NAMALWA (cell line): ENCODE results near the gene CCDC15.

Experiments used
- DNase-seq: peaks from one replicate; pipeline ENCODE4 v3.0.0-alpha.2; 2015; ENCODE audit warnings: low spot score

The CCDC15 gene, protein sequence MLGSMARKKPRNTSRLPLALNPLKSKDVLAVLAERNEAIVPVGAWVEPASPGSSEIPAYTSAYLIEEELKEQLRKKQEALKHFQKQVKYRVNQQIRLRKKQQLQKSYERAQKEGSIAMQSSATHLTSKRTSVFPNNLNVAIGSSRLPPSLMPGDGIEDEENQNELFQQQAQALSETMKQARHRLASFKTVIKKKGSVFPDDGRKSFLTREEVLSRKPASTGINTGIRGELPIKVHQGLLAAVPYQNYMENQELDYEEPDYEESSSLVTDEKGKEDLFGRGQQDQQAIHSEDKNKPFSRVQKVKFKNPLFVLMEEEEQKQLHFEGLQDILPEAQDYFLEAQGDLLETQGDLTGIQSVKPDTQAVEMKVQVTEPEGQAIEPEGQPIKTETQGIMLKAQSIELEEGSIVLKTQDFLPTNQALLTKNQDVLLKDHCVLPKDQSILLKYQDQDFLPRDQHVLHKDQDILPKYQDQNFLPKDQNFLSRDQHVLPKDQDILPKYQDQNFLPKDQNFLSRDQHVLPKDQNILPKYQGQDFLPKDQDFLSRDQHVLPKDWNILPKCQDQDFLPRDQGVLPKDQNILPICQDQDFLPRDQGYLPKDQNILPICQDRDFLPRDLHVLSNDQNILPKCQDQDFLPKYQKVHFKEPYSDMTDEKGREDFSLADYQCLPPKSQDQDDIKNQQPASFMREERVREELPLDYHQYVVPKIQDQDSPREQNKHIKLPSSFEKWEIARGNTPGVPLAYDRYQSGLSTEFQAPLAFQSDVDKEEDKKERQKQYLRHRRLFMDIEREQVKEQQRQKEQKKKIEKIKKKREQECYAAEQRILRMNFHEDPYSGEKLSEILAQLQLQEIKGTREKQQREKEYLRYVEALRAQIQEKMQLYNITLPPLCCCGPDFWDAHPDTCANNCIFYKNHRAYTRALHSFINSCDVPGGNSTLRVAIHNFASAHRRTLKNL

DNA sequence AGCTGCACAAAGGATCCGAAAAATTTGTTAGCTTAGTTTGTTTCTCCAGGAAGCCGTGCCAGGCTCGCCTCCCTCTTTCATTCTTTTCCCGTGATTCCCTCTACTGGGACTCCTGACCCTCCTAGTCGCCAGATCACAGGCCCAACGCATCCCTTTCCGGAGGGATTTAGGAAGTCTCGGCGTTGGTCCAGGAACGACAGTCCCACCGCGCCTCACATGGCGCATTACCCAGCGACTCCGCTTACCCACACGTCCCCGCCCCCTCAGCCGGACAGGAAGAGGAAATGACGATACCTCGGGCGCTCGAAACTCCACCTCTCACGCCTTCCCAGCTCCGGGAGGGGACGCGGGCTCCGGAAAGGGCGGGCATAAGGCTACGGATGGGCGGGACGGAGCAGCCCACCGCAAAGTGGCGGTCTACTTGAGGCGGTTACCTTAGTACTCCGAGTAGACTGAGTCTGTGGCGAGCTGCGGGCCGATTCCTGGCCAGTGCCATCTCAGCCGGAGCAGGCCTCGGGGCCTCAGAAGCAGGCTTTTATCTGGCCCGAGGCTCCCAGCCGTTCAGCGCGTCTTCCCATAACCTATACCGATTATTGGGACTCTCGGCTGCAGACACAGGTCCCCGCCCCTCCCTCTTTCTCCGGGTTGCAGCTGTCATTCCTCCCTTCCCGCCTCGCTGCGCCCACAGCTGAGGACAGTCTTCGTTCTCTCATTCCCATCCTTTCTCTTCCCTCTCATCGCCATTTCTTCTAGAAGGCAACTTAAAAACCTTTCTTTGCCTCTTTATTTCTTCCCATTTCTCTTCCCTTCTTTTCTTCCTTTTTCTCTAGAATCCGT lies at the start of gene CCDC15:
Gene CCDC15 (plus strand): TSS at position 450 of the 837 bp plus-strand sequence. CDS start 531 bp downstream, outside the sequence.
- DNase-seq = peak; percentile 98

DNA sequence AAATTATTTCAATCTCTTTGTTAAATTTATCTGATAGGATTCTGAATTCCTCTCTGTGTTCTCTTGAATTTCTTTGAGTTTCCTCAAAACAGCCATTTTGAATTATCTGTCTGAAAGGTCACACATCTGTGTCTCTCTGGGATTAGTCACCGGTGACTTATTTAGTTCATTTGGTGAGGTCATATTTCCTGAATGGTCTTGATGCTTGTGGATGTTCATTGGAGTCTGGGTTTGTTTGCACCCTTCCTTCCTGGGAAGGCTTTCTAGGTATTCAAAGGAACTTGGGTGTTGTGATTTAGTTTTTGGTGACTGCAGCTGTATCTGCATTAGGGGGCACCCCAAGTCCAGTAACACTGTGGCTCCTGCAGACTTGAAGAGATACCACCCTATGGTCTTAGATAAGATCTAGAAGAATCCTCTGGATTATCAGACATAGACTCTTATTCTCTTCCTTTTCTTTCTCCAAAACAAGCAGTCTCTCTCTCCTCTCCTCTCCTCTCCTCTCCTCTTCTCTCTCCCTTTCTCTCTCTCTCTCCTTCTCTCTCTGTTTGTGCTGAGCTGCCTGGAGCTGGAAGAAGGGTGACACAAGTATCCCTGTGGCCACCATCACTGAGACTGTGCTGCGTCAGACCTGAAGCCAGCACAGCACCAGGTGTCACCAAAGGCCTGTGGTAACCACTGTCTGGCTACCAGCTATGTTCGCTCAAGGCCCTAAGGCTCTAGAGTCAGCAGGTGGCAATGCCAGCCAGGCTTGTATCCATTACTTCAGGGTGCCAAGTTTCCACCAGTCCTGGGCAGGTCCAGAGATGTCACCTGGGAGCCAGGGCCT lies 38.2 kb upstream of the CCDC15 start:
- no peak for DNase-seq

DNA sequence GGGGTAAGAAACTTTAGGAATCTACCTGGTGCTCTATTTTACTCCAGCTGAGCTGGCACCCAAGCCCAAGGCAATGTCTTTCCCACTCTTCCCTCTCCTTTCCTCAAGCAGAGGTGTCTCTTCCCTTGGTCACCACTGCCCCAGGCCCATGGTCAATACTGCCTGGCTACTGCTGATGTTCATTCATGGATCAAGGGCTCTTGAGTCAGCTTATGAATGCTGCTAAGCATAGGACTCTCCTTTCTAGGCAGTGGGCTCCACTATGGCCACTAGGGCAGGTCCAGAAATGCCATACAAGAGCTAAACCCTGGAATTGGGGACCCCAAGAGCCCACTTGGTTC lies 37.7 kb upstream of the CCDC15 start:
- DNase-seq = no peak

DNA sequence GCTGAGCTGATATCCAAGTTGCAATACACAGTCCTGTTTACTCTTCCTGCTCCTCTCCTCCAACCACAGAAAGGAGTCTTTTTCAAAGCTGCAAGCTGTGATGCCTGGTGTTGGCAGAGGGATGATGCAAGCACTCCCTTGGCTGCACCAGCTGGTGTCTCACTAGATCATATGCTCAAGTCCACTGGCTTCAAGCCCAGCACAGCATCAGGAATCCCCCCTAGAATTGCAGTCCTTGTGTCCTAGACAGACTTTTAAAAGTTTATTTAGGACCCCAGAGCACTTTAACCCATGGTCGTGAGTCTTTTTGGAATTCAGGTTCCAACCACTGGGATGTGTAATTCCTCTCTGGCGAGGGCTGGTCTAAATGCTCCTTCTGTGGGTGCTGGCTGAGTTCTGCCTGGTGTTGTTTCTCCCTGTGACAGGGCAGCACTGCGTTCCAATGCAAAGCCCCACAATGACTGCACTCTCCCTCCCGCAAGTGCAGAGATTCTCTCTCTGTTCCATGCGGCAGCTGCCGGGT lies 36.8 kb upstream of the CCDC15 start:
- DNase-seq = no peak

DNA sequence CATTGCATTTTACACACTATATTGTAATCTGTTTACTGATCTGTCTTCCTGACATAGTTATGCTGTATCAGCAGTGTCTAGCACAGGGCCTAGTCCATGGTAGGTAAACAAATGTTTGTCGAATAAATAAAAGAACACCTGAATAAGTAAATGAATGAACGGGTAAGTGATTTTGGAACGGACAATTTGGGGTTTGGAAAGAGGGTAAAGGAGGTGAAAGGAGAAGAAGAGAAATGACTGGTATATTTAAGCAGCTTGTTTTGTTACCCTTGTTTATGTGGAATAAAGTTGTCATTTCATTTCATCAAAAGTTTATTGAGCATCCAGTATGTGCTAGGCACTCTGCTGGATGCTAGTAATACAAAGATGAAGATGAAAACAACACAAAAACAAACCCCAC lies 35.1 kb upstream of the CCDC15 start, which contains the start of gene HEPN1:
Gene HEPN1 (plus strand): TSS at position 301 of the 400 bp plus-strand sequence.
- no peak for DNase-seq

DNA sequence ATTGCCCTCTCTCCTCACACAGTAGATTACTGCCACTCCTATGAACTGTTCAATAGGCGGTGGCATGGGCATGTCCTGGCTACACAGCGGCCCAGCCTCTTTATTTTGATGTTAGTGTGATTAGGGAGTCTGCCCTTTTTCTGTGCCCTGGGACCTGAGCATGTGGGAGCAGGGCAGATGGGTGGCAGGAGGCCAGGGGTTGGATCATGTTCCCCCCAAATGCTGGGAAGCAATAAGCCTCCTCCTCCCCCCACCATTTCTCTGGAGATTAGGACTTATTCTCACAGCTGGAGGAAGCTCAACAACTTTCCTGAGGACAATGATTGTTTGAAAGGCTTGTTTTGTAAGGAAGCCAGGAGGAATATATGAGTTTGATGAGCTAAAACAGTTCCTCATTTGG lies 34.1 kb upstream of the CCDC15 start:
- DNase-seq = no peak

DNA sequence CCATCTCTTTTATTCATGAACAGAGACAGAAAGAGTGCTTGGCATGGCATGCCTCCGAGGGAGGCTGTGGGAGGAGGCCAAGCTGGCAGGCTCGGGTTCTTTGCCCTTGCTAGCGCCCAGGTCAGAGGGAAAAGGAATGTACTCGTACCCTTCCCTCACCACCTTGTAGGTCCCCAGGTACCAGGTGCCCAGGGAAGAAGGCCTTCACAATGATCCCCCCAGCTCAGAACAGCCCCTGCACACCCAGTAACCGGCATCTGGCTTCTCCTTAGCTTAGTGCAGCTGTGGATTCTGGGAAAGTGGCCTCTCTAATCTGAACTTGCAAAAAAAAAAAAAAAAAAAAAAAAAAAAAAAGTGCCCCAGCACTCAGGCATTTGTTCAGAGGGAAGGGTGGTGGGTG lies 33.6 kb upstream of the CCDC15 start:
- DNase-seq = no peak

DNA sequence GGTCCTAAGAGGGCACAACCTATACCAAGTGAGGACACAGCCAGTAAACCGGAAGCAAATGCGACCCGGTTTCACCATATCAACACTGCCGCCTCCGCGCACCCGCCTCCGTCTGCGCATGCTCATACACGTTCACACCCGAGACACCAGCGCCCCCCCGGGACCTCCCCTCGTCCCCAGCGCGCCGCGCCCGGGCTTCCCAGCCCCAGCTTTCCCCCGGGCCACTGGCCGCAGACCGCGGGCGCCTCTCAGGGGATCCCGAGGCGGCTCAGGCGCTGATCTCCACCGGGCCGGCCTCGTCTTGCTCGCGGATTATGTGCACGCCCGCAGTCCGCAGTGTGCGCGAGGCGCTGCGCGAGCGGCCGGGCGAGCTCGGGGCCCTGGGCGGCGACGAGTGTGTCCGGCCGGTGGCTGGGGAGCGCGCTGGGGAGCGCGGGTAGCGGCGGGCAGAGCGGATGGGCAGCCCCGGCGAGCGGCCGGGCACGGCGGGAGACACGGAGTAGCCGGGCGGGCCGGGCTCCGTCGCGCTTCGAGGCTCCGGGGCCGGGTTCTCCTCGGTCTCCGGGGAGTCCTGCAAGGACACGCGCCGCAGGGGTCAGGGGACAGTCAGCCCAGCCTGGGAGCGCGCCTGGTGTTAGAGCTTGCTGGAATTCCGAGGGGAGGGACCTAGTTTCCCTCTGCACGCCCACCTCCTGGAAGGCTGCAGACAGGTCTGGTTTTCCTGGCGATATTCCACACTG lies 33.0 kb upstream of the CCDC15 start:
- DNase-seq = no peak

DNA sequence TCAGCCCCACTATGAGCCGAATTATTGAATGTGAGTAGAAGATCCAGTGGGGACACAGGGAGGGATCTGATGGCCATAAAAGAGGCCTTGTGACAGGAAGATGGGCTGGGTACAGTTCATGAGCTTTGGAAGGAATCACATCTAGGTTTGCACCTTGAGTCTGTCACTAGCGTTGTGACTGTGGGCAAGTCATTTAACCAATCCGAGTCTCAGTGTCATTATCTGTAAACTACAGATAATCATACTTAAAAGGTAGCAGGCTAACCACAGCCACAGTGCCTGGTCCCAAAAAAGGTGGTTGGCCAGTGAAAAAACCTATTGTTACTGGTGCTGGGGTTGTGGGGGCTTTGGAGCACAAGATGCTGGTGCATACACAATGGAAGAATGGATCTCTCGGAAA lies 31.2 kb upstream of the CCDC15 start:
- no peak for DNase-seq

DNA sequence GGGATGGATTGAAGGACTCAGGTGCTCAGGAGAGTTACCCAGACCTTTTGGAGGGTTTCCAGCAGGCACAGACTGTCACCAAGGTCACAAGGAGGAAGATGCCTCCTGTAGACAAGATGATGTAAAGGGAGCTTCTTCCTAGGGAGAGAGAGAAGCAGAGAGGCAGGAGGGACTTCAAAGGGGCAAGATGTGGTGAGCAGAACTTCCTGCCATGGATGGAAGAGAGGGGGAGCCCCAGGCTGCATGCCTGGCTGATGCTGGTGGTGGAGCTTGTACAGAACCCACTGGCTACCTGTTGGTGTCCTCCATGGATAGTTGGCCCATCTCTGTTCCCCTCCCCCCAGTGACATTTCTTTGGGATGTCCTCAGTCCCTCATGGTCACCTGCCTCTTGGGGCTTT lies 30.7 kb upstream of the CCDC15 start:
- no peak for DNase-seq

DNA sequence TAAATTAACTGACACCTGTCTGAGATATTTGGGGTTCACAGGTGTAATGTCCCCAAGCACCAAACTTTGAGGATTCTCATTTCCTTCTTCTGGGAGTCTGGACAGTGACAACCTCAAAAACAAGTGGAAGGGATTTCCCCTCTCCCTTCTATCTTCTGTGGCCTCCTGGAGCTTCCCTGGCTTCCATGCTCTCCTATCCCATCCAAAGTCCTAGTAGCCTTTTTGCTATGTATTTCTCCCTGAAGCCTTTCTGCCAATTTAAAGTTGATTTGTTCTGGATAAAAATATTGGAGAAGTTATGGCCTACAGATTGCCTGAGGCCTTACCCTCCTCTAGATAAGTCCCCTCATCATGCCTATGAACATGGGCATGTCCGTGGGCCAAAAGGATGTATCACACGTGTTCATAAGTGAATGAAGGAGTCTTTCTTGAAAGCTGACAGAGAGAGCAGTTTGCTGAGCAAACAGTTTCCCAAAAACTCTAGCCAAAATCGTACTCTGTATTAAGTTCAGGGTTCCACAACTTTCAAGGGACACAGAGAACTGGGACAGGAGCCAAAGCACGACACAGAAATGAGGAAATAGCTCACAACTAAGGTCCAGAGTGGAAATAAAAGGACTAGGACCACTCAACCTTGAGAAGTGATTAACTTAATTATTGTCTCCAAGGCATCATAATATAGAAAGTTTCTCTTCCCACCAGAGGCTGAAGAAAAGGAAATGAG lies 24.9 kb upstream of the CCDC15 start:
- DNase-seq = no peak

DNA sequence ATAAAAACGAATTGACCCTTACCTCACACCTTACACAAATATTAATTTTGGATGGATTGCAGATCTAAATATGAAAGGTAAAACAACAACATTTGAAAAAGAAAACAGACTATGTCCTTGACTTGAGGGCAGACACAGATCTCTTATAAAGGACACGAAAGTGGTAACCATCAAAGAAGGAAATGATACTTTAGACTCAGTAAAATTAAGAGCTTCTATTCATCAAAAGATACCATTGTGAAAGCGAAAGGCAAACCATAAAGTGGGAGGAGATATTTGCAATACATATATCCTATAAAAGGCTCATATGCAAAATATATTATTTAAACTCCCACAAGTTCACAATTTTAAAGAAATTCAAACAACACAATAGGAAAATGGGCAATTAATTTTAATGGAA lies 23.2 kb upstream of the CCDC15 start:
- no peak for DNase-seq

DNA sequence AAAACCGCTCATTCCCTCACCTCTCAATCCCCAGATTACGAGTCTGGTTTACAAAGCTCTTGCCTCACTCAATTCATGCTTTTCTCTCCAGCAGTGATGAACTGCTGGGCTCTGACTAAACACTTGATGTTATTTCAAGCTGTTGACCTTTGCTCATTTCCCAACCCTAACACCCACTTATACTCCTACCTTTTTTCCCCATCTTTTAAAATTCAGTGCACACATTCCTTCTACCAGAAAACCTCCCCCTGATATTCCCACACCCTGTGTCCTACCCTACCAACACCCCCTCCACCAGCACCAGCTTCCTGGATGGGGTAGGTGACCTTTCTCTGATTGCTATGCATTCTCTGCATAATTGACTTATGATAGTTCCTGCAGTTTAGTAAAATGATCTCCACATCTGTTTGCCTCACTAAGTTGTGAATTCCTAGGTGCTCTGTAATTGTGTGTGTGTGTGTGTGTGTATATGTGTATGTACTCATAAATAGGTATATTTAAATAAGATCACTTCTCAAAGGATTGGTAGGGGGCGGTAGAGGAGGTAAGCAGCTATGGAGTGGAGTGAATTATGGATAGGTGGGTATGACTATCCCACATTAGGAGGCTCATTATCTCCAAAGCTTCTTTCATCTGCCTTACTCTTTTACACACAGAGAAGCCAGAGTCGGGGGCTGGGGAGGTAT lies 19.0 kb upstream of the CCDC15 start:
- DNase-seq = no peak

DNA sequence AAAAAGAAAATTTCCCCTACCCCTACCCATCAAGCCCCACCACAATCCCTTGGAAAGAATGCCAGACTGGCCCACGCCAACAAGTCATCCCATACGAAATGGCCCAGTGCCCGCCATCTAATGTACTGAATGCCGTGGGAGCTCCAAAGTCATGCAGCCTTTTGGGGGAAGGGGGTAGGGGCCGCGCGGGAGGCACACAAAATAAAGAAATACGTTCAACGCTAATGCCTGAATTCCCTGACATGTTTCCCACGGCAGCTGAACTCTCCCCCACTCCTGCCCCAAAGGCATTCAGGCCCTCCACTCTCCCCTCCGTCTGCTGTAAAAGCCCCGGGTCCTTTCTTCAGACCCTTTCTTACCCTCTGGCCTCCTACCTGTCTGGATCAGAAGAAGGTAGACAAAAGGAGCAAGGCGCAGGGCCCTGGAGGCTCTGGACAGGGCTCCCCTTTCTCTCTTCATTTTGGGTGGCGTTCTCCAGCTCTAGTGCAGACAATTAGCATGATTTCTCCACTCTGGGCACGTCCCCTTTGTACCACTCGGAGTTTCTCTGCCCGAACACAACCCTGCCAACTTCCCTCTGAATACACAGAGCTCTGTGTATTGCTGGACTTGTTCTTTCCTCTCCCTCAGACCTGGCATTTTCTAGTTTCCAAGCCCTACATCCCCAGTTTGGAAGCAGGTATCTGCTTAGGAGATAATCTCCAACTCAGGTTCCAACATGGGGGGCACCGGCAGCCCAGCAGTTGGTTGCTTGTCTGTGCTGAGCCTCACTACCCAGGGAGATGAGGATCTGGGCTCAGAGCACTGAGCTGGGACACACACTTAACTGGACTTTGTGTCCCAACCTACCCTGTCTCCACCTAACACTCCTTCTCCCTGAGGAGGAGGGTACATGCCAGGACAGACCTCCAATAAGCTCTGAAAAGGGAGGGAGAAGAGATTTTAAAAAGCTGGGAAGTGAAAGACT lies 18.2 kb upstream of the CCDC15 start, which contains the start of gene HEPACAM:
Gene HEPACAM (minus strand): TSS at position 500 of the 967 bp plus-strand sequence. CDS start 41 bp downstream, at position 459.
- DNase-seq = no peak

DNA sequence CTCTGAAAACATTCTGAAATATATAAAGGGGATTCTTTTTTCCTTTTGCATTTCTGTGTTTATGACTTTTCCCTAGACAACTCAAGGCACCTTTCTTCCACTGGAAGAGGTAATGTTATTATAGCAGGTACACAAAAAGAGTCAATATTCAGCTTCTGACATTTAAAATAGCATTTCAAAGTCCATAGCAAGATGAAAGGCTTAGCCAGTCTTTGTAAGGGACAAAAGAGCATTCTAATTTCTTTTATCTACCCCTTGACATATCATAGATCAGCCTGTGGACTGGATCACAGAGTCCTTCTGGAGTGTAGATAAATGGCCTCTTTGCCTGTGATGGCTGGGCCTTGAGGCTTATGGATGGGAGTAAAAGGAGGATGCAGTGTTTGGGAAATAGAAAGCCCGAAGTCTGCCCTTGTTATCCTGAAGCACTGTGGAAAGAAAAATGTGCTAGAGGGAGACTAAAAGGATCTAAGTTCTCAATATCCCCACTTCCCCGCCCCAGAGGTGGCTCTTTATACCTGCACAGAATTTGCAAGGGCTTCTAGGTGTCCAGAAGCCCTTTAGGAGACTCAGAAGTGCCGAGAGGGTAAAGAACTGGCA lies 16.6 kb upstream of the CCDC15 start:
- no peak for DNase-seq

DNA sequence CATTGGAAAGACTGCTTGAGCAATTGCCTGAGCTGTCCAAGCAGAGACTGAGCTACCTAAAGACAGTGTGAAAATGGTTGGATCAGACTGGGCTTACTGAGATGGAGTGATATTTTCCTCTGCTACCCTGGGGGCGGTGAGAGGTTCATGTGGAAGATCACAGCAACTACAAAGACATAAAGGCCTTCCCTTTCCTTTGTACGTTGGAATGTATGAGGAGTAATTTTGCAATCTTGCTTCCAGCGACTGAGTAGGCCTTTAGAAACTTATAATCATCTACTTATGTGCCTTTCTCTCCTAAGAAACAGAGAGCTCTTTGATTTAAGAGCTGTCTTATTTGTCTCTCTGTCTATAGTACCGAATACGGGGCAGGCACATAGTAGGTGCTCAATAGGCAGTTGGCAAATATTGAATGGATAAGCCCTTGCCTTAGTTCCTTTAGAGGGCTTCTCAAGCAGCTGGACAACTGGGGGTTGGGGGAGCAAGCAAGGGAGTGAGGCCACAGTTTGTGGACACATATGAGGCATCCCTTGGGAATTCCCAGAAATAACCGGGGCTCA lies 15.7 kb upstream of the CCDC15 start:
- no peak for DNase-seq

DNA sequence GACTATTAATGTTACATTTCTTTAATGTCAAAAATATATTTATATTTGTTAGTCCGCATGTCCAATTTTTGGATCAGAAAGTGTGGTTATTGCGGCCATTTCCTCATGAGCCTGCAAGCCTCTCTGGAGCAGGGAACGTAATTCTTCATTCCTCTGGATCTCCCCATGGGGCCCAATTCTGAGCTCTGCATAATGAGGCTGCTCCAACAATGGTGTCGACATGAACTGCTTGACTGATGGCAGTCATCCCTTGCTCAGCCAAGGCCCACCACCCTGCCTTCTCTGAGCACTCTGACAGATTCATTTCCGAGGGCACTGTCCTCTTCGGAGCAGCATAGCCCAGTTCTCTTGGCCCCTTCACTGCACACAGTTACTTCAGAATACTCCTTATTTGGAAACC lies 15.0 kb upstream of the CCDC15 start:
- DNase-seq = no peak
